WTC11 (cell line): ENCODE results near the gene AGPAT4.

ENCODE experiments used
- CREB1 ChIP-seq: sonication (generic); formaldehyde crosslinking; IDR thresholded peaks from 2 replicates; pipeline ENCODE4 v1.8.0; 2023; ENCODE audit warnings: mild to moderate bottlenecking, missing genetic modification reagents
- ESRRA ChIP-seq: sonication (generic); formaldehyde crosslinking; IDR thresholded peaks from 2 replicates; pipeline ENCODE4 v1.8.1; 2022; ENCODE audit warnings: mild to moderate bottlenecking, missing genetic modification reagents, borderline replicate concordance
- IRF2 ChIP-seq: sonication (generic); formaldehyde crosslinking; IDR thresholded peaks from 2 replicates; pipeline ENCODE4 v1.8.0; 2022; ENCODE audit warnings: low read depth, missing genetic modification reagents, borderline replicate concordance
- TCF7 ChIP-seq: sonication (generic); formaldehyde crosslinking; IDR thresholded peaks from 2 replicates; pipeline ENCODE4 v1.8.0; 2022; ENCODE audit warnings: mild to moderate bottlenecking, low read depth, missing genetic modification reagents, moderate library complexity
- TF ChIP-seq, protein P1 (sequence below): fragments of 200-600 bp; IDR thresholded peaks from 2 replicates; pipeline ENCODE4 v1.8.0; 2022; ENCODE audit warnings: antibody characterized with exemption
- TF ChIP-seq, protein P2 (sequence below): sonication (generic); formaldehyde crosslinking; conservative IDR thresholded peaks from 2 replicates; pipeline ENCODE4 v1.8.1; 2022; ENCODE audit warnings: mild to moderate bottlenecking, missing genetic modification reagents

DNA sequence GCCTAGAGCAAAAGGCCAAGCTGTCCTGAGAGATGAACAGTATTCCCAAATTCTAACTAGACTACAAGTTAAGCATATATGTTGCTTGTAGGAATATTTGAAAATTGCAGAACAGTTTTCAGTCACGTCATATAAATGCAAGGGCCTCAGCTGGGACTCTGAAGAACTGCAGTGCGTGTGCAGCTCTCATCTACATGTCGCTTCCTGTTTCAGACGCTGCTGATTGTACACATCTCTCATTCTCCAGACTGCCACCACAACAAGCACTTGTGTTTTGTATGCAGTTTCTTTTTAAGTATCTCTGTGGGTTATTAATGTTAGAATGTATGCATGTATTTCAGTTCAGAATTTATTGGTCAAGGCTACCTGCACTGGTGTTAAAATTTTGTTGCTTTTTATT, 162.6 kb downstream of the AGPAT4 start:
- TF ChIP-seq ESRRA (CRISPR knock-in tag) (no peak), TCF7 (CRISPR knock-in tag) (no peak), CREB1 (CRISPR knock-in tag) (no peak), IRF2 (CRISPR knock-in tag) (no peak)
- TF ChIP-seq, protein P1, sequence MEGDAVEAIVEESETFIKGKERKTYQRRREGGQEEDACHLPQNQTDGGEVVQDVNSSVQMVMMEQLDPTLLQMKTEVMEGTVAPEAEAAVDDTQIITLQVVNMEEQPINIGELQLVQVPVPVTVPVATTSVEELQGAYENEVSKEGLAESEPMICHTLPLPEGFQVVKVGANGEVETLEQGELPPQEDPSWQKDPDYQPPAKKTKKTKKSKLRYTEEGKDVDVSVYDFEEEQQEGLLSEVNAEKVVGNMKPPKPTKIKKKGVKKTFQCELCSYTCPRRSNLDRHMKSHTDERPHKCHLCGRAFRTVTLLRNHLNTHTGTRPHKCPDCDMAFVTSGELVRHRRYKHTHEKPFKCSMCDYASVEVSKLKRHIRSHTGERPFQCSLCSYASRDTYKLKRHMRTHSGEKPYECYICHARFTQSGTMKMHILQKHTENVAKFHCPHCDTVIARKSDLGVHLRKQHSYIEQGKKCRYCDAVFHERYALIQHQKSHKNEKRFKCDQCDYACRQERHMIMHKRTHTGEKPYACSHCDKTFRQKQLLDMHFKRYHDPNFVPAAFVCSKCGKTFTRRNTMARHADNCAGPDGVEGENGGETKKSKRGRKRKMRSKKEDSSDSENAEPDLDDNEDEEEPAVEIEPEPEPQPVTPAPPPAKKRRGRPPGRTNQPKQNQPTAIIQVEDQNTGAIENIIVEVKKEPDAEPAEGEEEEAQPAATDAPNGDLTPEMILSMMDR: no peak
- TF ChIP-seq, protein P2, sequence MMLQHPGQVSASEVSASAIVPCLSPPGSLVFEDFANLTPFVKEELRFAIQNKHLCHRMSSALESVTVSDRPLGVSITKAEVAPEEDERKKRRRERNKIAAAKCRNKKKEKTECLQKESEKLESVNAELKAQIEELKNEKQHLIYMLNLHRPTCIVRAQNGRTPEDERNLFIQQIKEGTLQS: no peak
